Activated naive CD8-positive, alpha-beta T cell treated with anti-CD3 and anti-CD28 coated beads for 36 hours (primary cell): ENCODE measurements around the gene MAGI1. TPM values are rescaled to one million over a fixed set of nuclear protein-coding genes. Genes with fewer than 3 reads are reported as not detected.

ENCODE experiments used
- DNase-seq: peaks from one replicate; pipeline ENCODE4 v3.0.0; 2021
- H3K27ac Mint-ChIP-seq: one replicate; pipeline ENCODE4 v1.8.0; 2022; ENCODE audit warnings: mild to moderate bottlenecking, moderate library complexity, mixed read lengths
- H3K27me3 Mint-ChIP-seq: one replicate; pipeline ENCODE4 v1.8.0; 2022; ENCODE audit warnings: mild to moderate bottlenecking, mixed read lengths
- H3K36me3 Mint-ChIP-seq: one replicate; pipeline ENCODE4 v1.8.0; 2021; ENCODE audit warnings: mild to moderate bottlenecking, mixed read lengths
- H3K4me1 Mint-ChIP-seq: one replicate; pipeline ENCODE4 v1.8.0; 2021; ENCODE audit warnings: mixed read lengths
- H3K4me3 Mint-ChIP-seq: one replicate; pipeline ENCODE4 v1.8.0; 2022; ENCODE audit warnings: mild to moderate bottlenecking, moderate library complexity, mixed read lengths
- H3K9me3 Mint-ChIP-seq: one replicate; pipeline ENCODE4 v1.8.0; 2022; ENCODE audit warnings: mixed read lengths
- total RNA-seq, 2 experiments: library from RNA; stranded (reverse); gene quantifications; one replicate each; pipeline ENCODE4 v1.2.3, GENCODE V29; 2021

MAGI1 gene
- total RNA-seq, 2 experiments from 2014 or later = 0.12 to 0.16 TPM

DNA sequence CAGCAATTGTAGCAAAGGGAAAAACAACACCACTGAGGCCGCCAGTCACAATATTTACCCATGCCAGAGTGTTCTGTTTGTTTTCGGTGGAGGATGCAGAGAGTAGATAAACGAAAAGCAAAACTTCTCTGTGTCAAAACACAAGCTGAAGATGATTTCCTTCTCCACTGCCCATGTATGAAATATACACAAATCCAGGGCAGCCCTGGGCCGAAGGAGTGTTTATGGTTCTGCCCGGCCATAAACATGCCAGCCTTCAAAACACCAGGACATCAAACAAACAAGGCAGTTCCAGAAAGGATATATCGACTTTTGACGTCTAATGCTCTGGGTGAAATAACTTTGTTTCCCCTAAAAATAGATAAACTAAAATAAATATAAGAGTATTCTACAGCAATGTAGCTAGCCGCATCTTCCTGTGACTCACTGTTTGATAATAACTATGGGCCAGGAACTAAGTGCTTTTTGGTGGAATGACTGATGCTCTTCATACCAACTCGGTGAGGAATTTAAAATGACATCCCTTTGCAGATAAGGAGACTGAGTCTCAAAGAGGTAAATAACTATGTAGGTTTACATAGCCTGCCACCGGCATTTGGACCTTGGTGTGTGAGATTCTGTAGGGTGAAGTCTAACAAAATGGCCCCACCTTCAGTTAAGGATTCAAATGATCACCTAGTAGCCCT, 82.8 kb downstream of the MAGI1 start:
- H3K9me3 Mint-ChIP-seq = peaks cover 2% of the 10 kb centered on the region
- H3K4me3 Mint-ChIP-seq = no peak overlapping the region
- peaks cover 6% of the 10 kb centered on the region for H3K27me3 Mint-ChIP-seq
- DNase-seq = no peak
- H3K36me3 Mint-ChIP-seq = no peaks in the 10 kb centered on the region
- H3K27ac Mint-ChIP-seq = no peak overlapping the region
- peaks cover 3% of the 10 kb centered on the region for H3K4me1 Mint-ChIP-seq

DNA sequence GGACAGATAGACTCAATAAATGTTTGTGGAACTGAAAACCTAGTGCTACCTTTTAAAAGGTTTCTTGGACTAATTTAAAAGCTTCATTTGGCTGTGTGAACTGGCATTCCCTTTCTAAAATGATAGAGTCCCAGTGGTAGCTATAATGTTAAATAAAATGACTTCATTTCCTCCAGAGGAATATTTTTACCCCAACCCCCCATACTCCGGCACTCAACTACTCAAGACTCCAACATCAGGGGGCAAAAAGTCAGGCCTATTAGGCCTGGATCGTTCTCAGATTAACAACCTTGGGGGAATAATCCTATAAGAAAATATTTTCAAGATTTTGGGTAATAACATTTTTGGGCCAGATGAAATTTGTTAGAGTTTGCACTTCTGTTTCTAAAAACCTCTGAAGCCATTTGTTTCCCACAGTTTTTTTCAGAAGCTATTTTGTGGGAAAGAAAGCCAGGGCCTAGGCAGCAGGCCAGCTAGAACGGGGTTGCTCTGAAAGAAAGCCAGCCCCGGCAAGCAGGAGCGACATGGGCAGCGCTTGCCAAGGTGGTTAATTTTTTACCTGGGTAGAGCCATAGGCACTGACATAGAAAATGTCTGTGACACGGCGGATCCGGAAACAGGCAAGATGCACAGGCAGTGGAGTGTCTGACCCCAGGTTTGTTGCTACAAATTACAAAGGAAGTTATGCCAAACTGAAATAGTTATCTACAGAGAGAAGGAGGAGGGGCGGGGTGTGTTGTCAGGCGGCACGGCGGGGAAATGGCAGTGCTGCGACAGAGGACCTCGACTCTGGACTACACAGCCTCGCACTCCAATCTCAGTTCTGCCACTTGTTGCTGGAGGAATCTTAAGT, 84.6 kb downstream of the MAGI1 start:
- DNase-seq = no peak
- Mint-ChIP-seq H3K36me3 (no peaks in the 10 kb centered on the region), H3K4me3 (no peak overlapping the region), H3K27ac (no peak overlapping the region), H3K27me3 (peaks cover 11% of the 10 kb centered on the region), H3K9me3 (peaks cover 2% of the 10 kb centered on the region), H3K4me1 (peaks cover 3% of the 10 kb centered on the region)

DNA sequence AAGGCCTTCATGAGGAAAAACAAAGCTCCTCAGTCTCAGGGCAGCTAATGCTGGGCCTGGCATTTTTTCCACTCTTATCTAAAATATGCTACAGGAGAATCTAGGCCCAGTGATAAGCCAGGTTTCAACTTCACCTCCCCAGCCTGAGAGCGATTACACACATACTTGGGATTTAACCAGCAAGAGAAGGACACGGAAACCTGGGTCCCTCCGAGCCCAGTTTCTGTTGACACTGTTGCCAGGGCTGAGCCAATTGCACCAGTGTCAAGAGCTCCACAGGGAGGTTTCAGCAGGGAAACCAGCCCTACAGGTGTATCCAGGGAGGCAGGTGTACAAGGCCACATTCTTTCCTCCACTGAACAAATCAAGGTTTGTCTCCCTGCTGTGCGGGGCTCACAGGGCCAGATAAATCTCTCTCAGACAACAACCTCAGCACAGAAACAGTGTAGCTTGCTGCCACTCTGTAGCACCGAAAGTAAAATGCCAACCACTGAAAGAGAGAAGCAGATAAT, 85.4 kb downstream of the MAGI1 start:
- Mint-ChIP-seq H3K9me3 (peaks cover 2% of the 10 kb centered on the region), H3K27ac (no peak overlapping the region), H3K36me3 (no peaks in the 10 kb centered on the region), H3K4me3 (no peak overlapping the region), H3K27me3 (peaks cover 14% of the 10 kb centered on the region), H3K4me1 (peaks cover 3% of the 10 kb centered on the region)
- DNase-seq = no peak

DNA sequence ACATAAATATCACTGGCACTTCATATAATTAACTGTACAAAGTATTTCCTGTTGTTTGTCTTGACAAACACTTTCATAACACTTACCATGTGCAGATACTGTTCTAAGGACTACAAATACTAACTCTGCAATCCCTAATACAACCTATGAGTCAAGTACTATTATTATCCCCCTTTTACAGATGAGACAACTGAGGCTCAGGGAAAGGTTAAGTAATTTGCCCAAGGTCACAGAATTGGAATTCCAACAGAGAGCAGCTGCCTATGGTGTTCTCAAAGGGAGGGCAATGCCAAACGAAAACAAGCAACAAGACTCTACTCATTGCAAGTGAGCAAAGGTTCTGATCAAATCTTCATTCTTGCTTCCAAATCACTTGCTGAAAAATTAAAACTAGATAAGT, 85.9 kb downstream of the MAGI1 start:
- Mint-ChIP-seq H3K36me3 (no peaks in the 10 kb centered on the region), H3K27me3 (peaks cover 14% of the 10 kb centered on the region), H3K9me3 (no peaks in the 10 kb centered on the region), H3K4me3 (no peak overlapping the region), H3K27ac (no peak overlapping the region), H3K4me1 (peaks cover 3% of the 10 kb centered on the region)
- no peak for DNase-seq

DNA sequence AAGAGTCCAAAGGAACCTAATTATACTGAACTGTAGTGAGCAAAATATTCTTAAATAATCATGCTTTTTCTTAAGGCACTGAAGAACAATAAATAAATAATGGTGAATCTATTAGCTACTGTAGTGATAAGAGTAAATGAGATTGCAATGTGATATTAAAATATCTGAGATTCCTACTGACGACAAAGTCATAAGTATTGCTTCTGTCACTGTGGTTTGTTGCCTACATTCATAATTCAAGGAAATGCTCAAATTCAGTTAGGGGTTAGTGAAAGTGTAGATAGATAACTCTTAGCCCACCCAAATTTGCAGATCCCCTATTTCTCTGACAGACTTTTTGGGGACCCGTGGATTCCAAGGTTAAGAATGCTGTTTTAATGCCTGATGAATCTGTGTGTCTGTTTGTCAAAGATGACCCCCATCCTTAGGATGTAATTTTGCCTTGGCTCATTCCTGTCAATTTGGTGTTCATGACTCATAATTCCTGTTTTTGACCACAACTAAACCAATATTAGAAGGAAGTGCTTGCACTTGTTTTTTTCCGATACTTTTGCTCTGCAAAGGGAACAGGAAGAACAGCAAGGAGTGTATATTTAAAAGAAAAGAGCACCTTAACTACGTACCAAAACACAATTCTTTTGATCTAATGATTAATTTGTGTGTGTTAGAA, 86.7 kb downstream of the MAGI1 start:
- H3K4me3 Mint-ChIP-seq = no peak overlapping the region
- H3K36me3 Mint-ChIP-seq = no peaks in the 10 kb centered on the region
- H3K27ac Mint-ChIP-seq = no peak overlapping the region
- H3K4me1 Mint-ChIP-seq = peaks cover 3% of the 10 kb centered on the region
- DNase-seq = no peak
- H3K27me3 Mint-ChIP-seq = peaks cover 14% of the 10 kb centered on the region
- no peaks in the 10 kb centered on the region for H3K9me3 Mint-ChIP-seq

DNA sequence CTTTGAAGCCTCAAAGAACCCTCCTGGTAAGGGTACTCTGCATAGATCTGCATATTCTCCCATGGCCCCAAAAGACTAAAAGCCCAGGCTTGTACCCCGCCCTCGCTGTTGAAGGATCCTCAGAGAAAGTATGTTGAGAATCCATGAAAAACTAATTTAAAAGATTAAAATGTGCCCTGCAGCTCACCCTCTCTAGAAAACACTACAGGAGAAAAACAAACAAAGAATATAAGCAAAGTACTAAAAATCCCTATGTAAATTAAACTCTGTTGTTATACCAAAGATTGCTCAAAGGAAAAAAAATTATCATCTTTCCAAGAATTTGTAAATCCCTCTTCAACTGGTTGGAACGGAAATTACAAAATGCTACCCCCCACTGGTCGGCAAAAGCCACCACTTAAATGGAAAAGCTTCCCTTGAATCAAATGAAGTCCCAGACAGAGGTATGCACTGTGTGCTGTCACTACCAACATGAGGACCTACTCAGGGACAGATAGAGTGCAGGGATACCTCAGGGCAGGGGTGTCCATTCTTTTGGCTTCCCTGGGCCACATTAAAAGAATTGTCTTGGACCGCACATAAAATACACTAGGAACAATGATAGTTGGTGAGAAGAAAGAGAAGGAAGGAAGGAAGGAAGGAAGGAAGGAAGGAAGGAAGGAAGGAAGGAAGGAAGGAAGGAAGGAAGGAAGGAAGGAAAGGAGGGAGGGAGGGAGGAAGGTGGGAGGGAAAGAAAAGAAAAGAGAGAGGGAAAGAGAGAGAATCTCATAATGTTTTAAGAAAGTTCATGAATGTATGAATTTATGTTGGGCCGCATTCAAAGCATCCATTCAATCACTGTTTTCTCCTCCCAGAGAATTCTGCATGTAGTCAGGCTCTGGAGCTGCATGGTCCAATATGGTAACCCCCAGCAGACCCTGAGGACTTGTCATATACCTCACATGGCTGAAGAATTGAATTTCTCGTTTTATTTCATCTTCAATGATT, 88.1 kb downstream of the MAGI1 start:
- Mint-ChIP-seq H3K4me3 (no peak overlapping the region), H3K4me1 (peaks cover 3% of the 10 kb centered on the region), H3K36me3 (no peaks in the 10 kb centered on the region), H3K27ac (no peak overlapping the region), H3K9me3 (no peaks in the 10 kb centered on the region), H3K27me3 (peaks cover 14% of the 10 kb centered on the region)
- no peak for DNase-seq

DNA sequence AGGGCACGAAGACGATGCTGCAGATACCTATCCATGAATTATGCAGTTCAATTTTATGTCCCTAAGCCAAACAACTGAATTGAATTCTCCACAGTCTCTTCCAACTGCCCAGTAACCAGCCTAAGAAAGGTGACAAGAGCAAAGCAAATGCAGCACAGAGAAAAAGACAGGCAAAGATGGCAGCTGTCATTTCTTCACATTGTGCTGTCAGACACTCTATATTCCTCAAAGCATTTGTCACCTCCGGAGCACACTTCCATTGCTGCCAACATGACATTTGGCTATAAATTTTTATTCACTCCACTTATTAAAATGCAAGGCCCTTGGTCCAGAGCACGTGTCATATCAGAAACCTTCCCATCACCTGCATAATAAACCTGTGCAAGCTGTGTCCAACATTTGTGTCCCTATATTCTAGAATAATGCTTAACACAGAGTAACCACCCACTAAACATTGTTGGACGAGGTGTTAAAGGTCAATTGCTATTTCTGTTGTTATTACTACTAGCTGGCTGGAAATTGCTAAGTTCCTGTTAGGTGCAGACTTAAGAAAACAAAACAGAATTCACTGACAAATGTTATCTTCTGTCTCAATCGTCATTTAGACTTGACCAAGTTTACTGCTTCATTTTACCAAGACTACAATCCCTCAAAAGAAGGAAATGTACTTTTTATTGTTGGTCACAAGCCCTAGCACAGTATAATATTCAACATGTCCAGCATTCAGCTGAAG, 89.7 kb downstream of the MAGI1 start:
- H3K4me1 Mint-ChIP-seq = peaks cover 3% of the 10 kb centered on the region
- H3K27me3 Mint-ChIP-seq = peaks cover 14% of the 10 kb centered on the region
- no peak overlapping the region for H3K4me3 Mint-ChIP-seq
- no peak for DNase-seq
- no peaks in the 10 kb centered on the region for H3K36me3 Mint-ChIP-seq
- H3K27ac Mint-ChIP-seq = no peak overlapping the region
- H3K9me3 Mint-ChIP-seq = no peaks in the 10 kb centered on the region

DNA sequence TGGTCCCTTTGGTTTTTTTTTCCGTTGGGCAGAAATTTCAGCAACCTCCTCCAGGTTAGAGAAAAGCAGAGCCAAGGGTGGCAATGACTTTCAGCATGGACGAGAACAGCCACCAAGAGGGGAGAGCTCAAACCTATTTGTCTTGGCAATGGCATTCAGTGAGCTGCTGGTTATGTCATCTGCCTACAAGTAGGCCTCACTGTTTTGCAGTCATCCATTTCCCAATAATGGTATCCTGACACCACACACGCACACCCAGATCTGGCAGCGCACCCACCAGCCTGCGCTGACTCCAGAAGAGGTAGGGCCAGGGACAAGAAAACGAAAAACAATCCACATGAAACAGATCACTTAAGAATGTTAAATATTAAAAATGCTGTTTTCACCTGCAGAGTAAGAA, 92.3 kb downstream of the MAGI1 start:
- no peak for DNase-seq
- H3K4me1 Mint-ChIP-seq = no peaks in the 10 kb centered on the region
- no peaks in the 10 kb centered on the region for H3K9me3 Mint-ChIP-seq
- H3K27ac Mint-ChIP-seq = no peak overlapping the region
- H3K36me3 Mint-ChIP-seq = no peaks in the 10 kb centered on the region
- peaks cover 12% of the 10 kb centered on the region for H3K27me3 Mint-ChIP-seq
- no peak overlapping the region for H3K4me3 Mint-ChIP-seq

DNA sequence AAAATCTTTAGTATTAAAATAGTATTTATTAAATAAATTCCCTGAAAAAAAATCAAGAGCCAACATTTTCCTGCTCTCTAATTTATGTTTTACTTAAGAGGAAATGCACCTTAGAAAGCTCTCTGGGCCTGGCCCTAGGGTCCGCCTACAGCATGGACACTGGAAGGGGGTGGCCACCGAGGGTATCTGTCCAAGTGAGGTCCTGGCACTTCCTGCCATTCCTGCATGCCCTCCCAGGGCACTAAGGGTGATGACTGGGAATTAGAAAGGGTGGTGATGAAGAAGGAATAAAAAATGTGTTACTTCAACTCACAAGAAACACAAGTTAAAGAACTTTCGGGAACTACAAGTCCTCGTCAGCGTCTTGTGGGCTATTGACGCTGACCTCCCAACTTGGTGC, 92.8 kb downstream of the MAGI1 start:
- no peak overlapping the region for H3K4me3 Mint-ChIP-seq

DNA sequence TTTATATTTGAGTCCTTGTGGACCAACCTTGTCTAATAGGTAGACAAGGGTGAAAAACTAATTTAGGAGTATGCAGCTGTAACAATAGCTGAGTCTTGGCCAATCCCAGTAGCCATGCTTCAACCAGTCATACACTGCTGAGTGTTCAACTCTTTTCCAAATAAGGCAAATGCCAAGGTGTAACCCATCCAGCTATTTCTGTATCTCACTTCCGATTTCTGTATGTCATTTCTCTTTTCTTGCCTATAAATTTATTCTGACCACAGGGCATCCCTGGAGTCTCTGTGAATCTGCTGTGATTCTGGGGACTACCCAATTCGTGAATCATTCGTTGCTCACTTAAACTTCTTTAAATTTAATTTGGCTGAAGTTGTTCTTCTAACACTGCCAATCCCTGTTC, 93.2 kb downstream of the MAGI1 start:
- no peaks in the 10 kb centered on the region for H3K36me3 Mint-ChIP-seq
- no peaks in the 10 kb centered on the region for H3K4me1 Mint-ChIP-seq
- no peaks in the 10 kb centered on the region for H3K9me3 Mint-ChIP-seq
- no peak for DNase-seq
- H3K4me3 Mint-ChIP-seq = no peak overlapping the region
- H3K27me3 Mint-ChIP-seq = peaks cover 12% of the 10 kb centered on the region
- no peak overlapping the region for H3K27ac Mint-ChIP-seq

More for the DNA sequence above, 92.8 kb downstream of the MAGI1 start:
- DNase-seq = no peak
- H3K27me3 Mint-ChIP-seq = peaks cover 12% of the 10 kb centered on the region
- H3K36me3 Mint-ChIP-seq = no peaks in the 10 kb centered on the region
- no peak overlapping the region for H3K27ac Mint-ChIP-seq
- H3K9me3 Mint-ChIP-seq = no peaks in the 10 kb centered on the region
- H3K4me1 Mint-ChIP-seq = no peaks in the 10 kb centered on the region

DNA sequence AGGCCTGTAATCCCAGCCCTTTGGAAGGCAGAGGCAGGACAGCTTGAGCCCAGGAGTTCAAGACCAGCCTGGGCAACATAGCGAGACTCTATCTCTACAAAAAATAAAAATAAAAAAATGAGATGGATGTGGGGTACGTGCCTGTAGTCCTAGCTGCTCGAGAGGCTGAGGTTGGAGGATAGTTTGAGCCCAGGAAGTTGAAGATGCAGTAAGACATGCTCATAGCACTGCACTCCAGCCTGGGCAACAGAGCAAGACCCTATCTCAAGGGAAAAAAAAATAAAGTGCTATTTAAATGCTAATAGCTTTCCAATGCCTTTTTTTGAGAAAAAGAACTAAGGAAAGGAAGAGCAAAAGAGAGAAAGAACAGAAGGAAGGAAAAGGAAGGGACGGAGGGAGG, 94.5 kb downstream of the MAGI1 start:
- no peak overlapping the region for H3K27ac Mint-ChIP-seq
- peaks cover 12% of the 10 kb centered on the region for H3K27me3 Mint-ChIP-seq
- H3K4me1 Mint-ChIP-seq = no peaks in the 10 kb centered on the region
- no peaks in the 10 kb centered on the region for H3K36me3 Mint-ChIP-seq
- H3K4me3 Mint-ChIP-seq = no peak overlapping the region
- no peaks in the 10 kb centered on the region for H3K9me3 Mint-ChIP-seq
- no peak for DNase-seq

DNA sequence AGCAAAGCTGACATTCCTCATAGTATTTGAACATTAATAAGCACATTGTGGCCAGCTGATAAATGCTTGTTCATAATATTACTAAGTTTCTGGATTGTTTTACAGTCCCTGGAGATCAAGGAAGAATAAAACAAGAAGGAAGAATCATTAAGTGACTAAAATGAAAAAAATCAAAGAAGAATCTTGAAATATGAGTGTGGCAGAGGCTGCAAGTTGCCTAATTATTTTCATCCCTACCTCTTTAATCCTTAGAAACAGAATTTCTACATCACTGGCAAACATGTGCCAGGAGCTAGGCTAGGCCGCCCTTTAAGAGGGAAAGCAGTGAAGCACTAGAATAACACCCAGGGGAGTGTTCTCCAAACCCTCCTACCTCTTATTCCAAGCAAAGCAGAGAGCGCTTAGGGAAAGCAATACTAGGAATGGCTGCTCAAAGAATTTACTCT, 98.9 kb downstream of the MAGI1 start:
- DNase-seq = no peak
- Mint-ChIP-seq H3K36me3 (no peaks in the 10 kb centered on the region), H3K4me1 (no peaks in the 10 kb centered on the region), H3K4me3 (no peak overlapping the region), H3K9me3 (no peaks in the 10 kb centered on the region), H3K27me3 (peaks cover 9% of the 10 kb centered on the region), H3K27ac (no peak overlapping the region)

DNA sequence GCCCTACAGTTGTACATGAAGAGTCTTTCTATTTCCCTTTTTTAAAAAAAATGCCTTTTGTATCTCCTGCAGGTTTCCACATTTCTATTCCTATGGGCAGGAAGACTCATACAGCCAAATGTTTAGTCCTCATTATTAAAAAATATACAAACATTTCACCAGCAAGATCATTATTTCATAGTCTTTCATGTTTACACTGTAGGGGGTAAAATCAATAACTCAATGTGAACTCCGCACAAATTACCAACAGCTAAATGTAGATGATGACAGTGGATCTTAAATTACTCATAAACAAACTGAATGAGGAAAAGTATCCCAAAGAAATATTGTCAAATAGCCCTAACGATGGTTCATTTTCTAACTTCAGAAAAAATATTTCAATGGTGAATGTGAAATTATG, 99.5 kb downstream of the MAGI1 start:
- H3K4me3 Mint-ChIP-seq = no peak overlapping the region
- H3K4me1 Mint-ChIP-seq = no peaks in the 10 kb centered on the region
- no peak for DNase-seq
- peaks cover 9% of the 10 kb centered on the region for H3K27me3 Mint-ChIP-seq
- no peak overlapping the region for H3K27ac Mint-ChIP-seq
- no peaks in the 10 kb centered on the region for H3K9me3 Mint-ChIP-seq
- H3K36me3 Mint-ChIP-seq = no peaks in the 10 kb centered on the region

DNA sequence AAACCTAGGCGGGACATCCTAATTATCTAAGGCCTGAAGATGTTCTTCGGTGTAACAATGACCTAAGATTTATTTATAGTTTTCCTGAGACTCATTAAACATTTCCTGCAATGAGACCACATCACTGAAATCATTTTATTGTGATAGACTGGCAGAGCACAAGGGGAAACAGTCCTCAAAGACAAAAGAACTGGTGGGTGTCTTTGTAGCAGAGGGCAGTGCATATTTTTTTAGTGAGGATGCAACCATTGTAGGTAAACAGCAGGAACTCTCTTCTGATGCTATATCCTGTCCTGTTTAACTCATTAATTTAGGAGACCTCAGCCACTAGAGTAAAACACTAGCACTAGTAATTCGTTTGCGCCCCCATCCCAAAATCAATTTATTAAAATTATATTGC, 100.0 kb downstream of the MAGI1 start:
- Mint-ChIP-seq H3K4me3 (no peak overlapping the region), H3K4me1 (no peaks in the 10 kb centered on the region), H3K27ac (no peak overlapping the region), H3K9me3 (no peaks in the 10 kb centered on the region), H3K27me3 (peaks cover 9% of the 10 kb centered on the region), H3K36me3 (no peaks in the 10 kb centered on the region)
- DNase-seq = no peak
